Measurements from ENCODE around the gene TRAPPC5.

- TF ChIP-seq CTCF (IDR thresholded peaks at IDR 0.05; ENCODE audit: low read length) (no peak), EZH2 (optimal IDR thresholded peaks at IDR 0.05; ENCODE audit: low read depth, low read length) (no peak)
Observed at GRCh38 chr19:7645656-7646425, 34.8 kb upstream of the TRAPPC5 start.
